ENCODE measurements around the gene CEP350. TPM values are rescaled to one million over a fixed set of nuclear protein-coding genes. Genes with fewer than 3 reads are reported as not detected.

CEP350 gene
- total RNA-seq, 2 experiments from 2014 or later = 48.6 to 54.2 TPM

- no peak overlapping the region for H3K4me3 ChIP-seq (ENCODE audit: low read depth, low read length, poor library complexity, severe bottlenecking)
- H3K4me2 ChIP-seq (ENCODE audit: low read length) = no peak overlapping the region
- H3K27ac ChIP-seq (ENCODE audit: low read depth, low read length, poor library complexity, severe bottlenecking) = no peak overlapping the region
- ChIA-PET CTCF (ENCODE audit: unreplicated experiment) (no interaction called here), POLR2A (interaction anchor here (0.6 to 1.8 kb wide), 4 partner anchors 9 to 96 kb away, joined by 3 to 4 read pairs (median 3); no protein-coding TSS in a partner anchor)
- DNase-seq (ENCODE audit: low spot score) = no peak
- peaks cover 4% of the 10 kb centered on the region; the same call in 1 of the 2 replicates for H3K79me2 ChIP-seq (ENCODE audit: insufficient read depth, low read depth, low read length)
- BruUV-seq (replicated peaks) = no TSS peak
- H2AFZ ChIP-seq (ENCODE audit: low read length) = no peak overlapping the region
- TF ChIP-seq, protein P1, sequence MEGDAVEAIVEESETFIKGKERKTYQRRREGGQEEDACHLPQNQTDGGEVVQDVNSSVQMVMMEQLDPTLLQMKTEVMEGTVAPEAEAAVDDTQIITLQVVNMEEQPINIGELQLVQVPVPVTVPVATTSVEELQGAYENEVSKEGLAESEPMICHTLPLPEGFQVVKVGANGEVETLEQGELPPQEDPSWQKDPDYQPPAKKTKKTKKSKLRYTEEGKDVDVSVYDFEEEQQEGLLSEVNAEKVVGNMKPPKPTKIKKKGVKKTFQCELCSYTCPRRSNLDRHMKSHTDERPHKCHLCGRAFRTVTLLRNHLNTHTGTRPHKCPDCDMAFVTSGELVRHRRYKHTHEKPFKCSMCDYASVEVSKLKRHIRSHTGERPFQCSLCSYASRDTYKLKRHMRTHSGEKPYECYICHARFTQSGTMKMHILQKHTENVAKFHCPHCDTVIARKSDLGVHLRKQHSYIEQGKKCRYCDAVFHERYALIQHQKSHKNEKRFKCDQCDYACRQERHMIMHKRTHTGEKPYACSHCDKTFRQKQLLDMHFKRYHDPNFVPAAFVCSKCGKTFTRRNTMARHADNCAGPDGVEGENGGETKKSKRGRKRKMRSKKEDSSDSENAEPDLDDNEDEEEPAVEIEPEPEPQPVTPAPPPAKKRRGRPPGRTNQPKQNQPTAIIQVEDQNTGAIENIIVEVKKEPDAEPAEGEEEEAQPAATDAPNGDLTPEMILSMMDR (conservative IDR thresholded peaks at IDR 0.05; ENCODE audit: low read length) = no peak
- TF ChIP-seq EZH2phosphoT487 (IDR thresholded peaks at IDR 0.05; ENCODE audit: borderline replicate concordance, low read depth, low read length) = no peak
- H3K9me2 ChIP-seq (ENCODE audit: insufficient read depth, low read length) = no peaks in the 10 kb centered on the region
- intact Hi-C loops (cut with micrococcal nuclease; ENCODE audit: unreplicated experiment) = no loop called here
- H3K36me3 ChIP-seq (ENCODE audit: insufficient read depth, low read length) = peaks cover 66% of the 10 kb centered on the region
- no peaks in the 10 kb centered on the region for H4K20me1 ChIP-seq (ENCODE audit: insufficient read depth, low read length)
- H3K4me1 ChIP-seq (ENCODE audit: insufficient read depth, low read length, poor library complexity, severe bottlenecking) = no peaks in the 10 kb centered on the region
- no peaks in the 10 kb centered on the region for H3K9me3 ChIP-seq (ENCODE audit: low read length)
These were observed 41.0 kb downstream of the CEP350 start for GRCh38 chr1:179995576-179995975.

DNA sequence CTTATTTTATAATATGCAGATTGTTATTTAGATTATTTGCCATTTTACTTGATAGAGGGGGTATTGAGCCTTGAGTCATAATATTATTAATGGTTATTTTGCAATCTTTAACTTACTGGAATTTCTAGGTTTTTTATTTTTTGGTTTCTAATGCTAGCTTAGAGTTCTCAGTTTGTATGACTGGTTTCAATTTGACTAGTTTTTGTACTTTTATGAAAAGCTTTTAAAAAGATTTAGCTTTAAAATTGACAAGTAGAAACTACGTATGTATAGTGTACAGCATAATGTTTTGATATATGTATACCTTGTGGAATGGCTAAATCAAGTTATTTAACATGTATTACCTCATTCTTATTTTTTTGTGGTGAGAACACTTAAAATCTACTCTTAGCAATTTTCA, 41.5 kb downstream of the CEP350 start:
- Histone ChIP-seq H3K9me2 (ENCODE audit: insufficient read depth, low read length) (no peaks in the 10 kb centered on the region), H3K79me2 (ENCODE audit: insufficient read depth, low read depth, low read length) (peaks cover 4% of the 10 kb centered on the region; the same call in 1 of the 2 replicates), H3K27ac (ENCODE audit: low read depth, low read length, poor library complexity, severe bottlenecking) (no peak overlapping the region), H2AFZ (ENCODE audit: low read length) (no peak overlapping the region), H3K9me3 (ENCODE audit: low read length) (no peaks in the 10 kb centered on the region), H3K4me3 (ENCODE audit: low read depth, low read length, poor library complexity, severe bottlenecking) (no peak overlapping the region), H3K4me2 (ENCODE audit: low read length) (no peak overlapping the region), H4K20me1 (ENCODE audit: insufficient read depth, low read length) (no peaks in the 10 kb centered on the region), H3K4me1 (ENCODE audit: insufficient read depth, low read length, poor library complexity, severe bottlenecking) (no peaks in the 10 kb centered on the region), H3K36me3 (ENCODE audit: insufficient read depth, low read length) (peaks cover 65% of the 10 kb centered on the region)
- CTCF ChIA-PET (ENCODE audit: unreplicated experiment) = no interaction called here
- no peak for DNase-seq (ENCODE audit: low spot score)
- BruUV-seq (replicated peaks) = no TSS peak
- intact Hi-C loops (cut with micrococcal nuclease; ENCODE audit: unreplicated experiment) = no loop called here
- no peak for TF ChIP-seq EZH2phosphoT487 (IDR thresholded peaks at IDR 0.05; ENCODE audit: borderline replicate concordance, low read depth, low read length)
- TF ChIP-seq, protein P1 (conservative IDR thresholded peaks at IDR 0.05; ENCODE audit: low read length) = no peak
- POLR2A ChIA-PET = interaction anchor here (0.6 to 1.8 kb wide), 6 partner anchors 10 to 1353 kb away, joined by 3 to 4 read pairs (median 3); no protein-coding TSS in a partner anchor

- H3K4me3 ChIP-seq (ENCODE audit: low read depth, low read length, poor library complexity, severe bottlenecking) = no peak overlapping the region
- H3K79me2 ChIP-seq (ENCODE audit: insufficient read depth, low read depth, low read length) = peaks cover 4% of the 10 kb centered on the region; the same call in 1 of the 2 replicates
- no peaks in the 10 kb centered on the region for H3K9me2 ChIP-seq (ENCODE audit: insufficient read depth, low read length)
- no peaks in the 10 kb centered on the region for H4K20me1 ChIP-seq (ENCODE audit: insufficient read depth, low read length)
- no TSS peak for BruUV-seq (replicated peaks)
- H2AFZ ChIP-seq (ENCODE audit: low read length) = no peak overlapping the region
- no peak overlapping the region for H3K27ac ChIP-seq (ENCODE audit: low read depth, low read length, poor library complexity, severe bottlenecking)
- no peaks in the 10 kb centered on the region for H3K9me3 ChIP-seq (ENCODE audit: low read length)
- no peak for DNase-seq (ENCODE audit: low spot score)
- TF ChIP-seq EZH2phosphoT487 (IDR thresholded peaks at IDR 0.05; ENCODE audit: borderline replicate concordance, low read depth, low read length) = no peak
- TF ChIP-seq, protein P1 (conservative IDR thresholded peaks at IDR 0.05; ENCODE audit: low read length) = no peak
- H3K36me3 ChIP-seq (ENCODE audit: insufficient read depth, low read length) = peaks cover 67% of the 10 kb centered on the region
- intact Hi-C loops (cut with micrococcal nuclease; ENCODE audit: unreplicated experiment) = no loop called here
- ChIA-PET POLR2A (no interaction called here), CTCF (ENCODE audit: unreplicated experiment) (no interaction called here)
- H3K4me2 ChIP-seq (ENCODE audit: low read length) = no peak overlapping the region
- H3K4me1 ChIP-seq (ENCODE audit: insufficient read depth, low read length, poor library complexity, severe bottlenecking) = peaks cover 8% of the 10 kb centered on the region
These were observed 46.0 kb downstream of the CEP350 start for GRCh38 chr1:180000575-180000974.
